T1000 (cell line): ENCODE results near the gene SPTLC2.
A peak's percentile ranks its signal among the peaks of the same experiment; 100 is the strongest.

Experiments
- DNase-seq: peaks from one replicate; lab custom pipeline; 2025; ENCODE audit warnings: mixed read lengths; lab: John Stamatoyannopoulos, UW

SPTLC2 gene

GRCh38 chr14:77505031-77505430 is 111.4 kb downstream of the SPTLC2 start:
- DNase-seq: no peak

GRCh38 chr14:77503138-77503537 is 113.3 kb downstream of the SPTLC2 start:
- no peak for DNase-seq

GRCh38 chr14:77502109-77502782 is 114.2 kb downstream of the SPTLC2 start:
- DNase-seq: no peak

GRCh38 chr14:77498984-77499527 is 117.4 kb downstream of the SPTLC2 start:
- no peak for DNase-seq

GRCh38 chr14:77498120-77498979 is 118.1 kb downstream of the SPTLC2 start, which contains the start of gene ISM2:
TSS of gene ISM2 (minus strand) at chr14:77498816. CDS start at chr14:77498793, 23 bp downstream.
- peak; percentile 25 for DNase-seq

- no peak for DNase-seq
These were observed 121.1 kb downstream of the SPTLC2 start for GRCh38 chr14:77495334-77495733.

- DNase-seq: no peak
These were observed 125.4 kb downstream of the SPTLC2 start for GRCh38 chr14:77491056-77491455.

GRCh38 chr14:77490347-77490986 is 126.0 kb downstream of the SPTLC2 start:
- no peak for DNase-seq

GRCh38 chr14:77489041-77489440 is 127.4 kb downstream of the SPTLC2 start:
- DNase-seq: no peak

GRCh38 chr14:77488558-77488957 is 127.9 kb downstream of the SPTLC2 start:
- DNase-seq: no peak

GRCh38 chr14:77485901-77486678 is 130.3 kb downstream of the SPTLC2 start:
- DNase-seq: no peak

GRCh38 chr14:77485256-77485655 is 131.2 kb downstream of the SPTLC2 start:
- DNase-seq: no peak

GRCh38 chr14:77482422-77482821 is 134.0 kb downstream of the SPTLC2 start:
- DNase-seq: no peak

GRCh38 chr14:77478796-77479195 is 137.6 kb downstream of the SPTLC2 start:
- no peak for DNase-seq

- DNase-seq: no peak
These were observed 138.4 kb downstream of the SPTLC2 start for GRCh38 chr14:77478029-77478428.

GRCh38 chr14:77475432-77476115 is 140.9 kb downstream of the SPTLC2 start:
- no peak for DNase-seq

- no peak for DNase-seq
These were observed 141.8 kb downstream of the SPTLC2 start for GRCh38 chr14:77474479-77475177.

- DNase-seq: no peak
These were observed 142.5 kb downstream of the SPTLC2 start for GRCh38 chr14:77473921-77474320.

GRCh38 chr14:77470224-77470870 is 146.1 kb downstream of the SPTLC2 start:
- no peak for DNase-seq

GRCh38 chr14:77469539-77469938 is 146.9 kb downstream of the SPTLC2 start:
- DNase-seq: no peak
